Sciatic nerve (tissue), 2 donors: ENCODE measurements around the gene GPC2. TPM values are rescaled to one million over a fixed set of nuclear protein-coding genes. Genes with fewer than 3 reads are reported as not detected.

Source experiments
- ATAC-seq: fragments of 200-7000 bp; cut with Tn5 transposase; one replicate; pipeline ENCODE4 v1.9.1; 2020; ENCODE audit warnings: mild to moderate bottlenecking, moderate library complexity
- DNase-seq: peaks from one replicate; pipeline ENCODE4 v3.0.0-alpha.2; 2020; ENCODE audit warnings: low spot score
- intact Hi-C: fragments of 100-400 bp; cut with DNase I; formaldehyde crosslinking; loops from one replicate; pipeline ENCODE4 v1.14.2; 2022
- total RNA-seq: library from RNA; stranded (reverse); fragmentation: NEBNext Ultra II Directional; extraction: Animal tissue kit (Norgen Biotek cat#: 25700); gene quantifications from one replicate; pipeline ENCODE4 v1.2.1, GENCODE V29; 2021
- donor health status: DM: no; HTN: no; CAD: no.
- donor health status: DM: no; HTN: no; CAD: no.

GPC2 gene
- total RNA-seq, 1 donor from 2014 or later, result 2.7 TPM

DNA sequence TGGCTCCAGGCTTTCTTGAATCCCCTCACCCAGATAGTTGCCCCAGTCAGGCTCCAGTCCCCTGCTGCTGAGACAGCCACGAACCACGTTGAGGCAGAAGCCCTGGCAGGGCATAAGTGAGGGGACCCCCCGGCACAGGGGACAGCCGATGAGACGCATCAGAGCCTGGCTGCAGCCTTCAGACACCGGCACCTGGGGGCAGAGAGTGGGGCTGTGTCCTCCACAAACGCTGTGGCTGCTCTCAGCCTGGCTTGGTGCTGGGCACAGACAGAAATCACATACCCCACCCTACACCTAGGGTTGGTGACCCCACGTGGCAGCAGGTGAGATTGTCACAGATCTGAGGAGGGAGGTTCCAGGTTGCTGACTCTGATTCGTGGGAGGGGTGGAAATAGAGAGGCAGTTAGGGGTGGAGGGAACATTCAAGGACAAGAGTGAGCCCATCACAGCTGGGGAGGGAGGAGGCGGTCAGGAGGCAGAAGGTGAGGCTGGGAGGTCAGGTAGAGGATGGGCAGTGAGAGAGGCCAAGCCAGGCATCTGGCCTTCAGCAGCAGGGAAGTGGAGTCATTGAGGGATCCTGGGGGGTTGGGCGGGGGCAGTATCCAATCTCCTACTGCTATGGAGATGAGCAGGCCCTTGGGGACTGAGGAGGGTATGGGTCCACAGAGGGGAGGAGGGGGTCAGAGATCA is 3.2 kb downstream of the GPC2 start:
- DNase-seq (no peak), ATAC-seq (no peak)
- intact Hi-C loops, result no loop called here

DNA sequence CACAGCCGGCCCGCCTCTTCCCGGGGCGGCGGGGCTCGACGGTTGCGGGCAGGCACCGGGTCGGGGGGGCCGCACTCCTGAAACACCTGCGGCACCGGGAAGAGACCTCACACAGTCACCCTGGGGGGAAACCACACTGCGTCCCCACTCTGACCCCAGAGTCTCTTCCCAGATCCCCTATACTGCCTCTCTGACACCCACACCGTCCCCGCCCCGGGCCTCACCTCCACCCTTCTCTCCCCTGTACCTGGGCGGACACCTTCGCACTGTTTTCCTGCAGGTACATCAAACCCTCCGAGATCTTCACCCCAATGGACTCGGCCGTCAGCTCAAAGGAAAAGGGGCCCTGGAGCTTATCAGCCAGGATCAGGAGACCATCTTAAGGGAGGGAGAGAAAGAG is 5.3 kb downstream of the GPC2 start:
- ATAC-seq, result no peak
- DNase-seq, result no peak
- intact Hi-C loops, result no loop called here

- no peak for ATAC-seq
- intact Hi-C loops, result no loop called here
- DNase-seq, result no peak
Measured at GRCh38 chr7:100171087-100171681, 6.0 kb downstream of the GPC2 start.

GRCh38 chr7:100170101-100170897 is 6.9 kb downstream of the GPC2 start:
- intact Hi-C loops, result no loop called here
- DNase-seq (no peak), ATAC-seq (no peak)

- intact Hi-C loops, result no loop called here
- DNase-seq (no peak), ATAC-seq (no peak)
Measured at GRCh38 chr7:100169147-100169850, 7.9 kb downstream of the GPC2 start.

DNA sequence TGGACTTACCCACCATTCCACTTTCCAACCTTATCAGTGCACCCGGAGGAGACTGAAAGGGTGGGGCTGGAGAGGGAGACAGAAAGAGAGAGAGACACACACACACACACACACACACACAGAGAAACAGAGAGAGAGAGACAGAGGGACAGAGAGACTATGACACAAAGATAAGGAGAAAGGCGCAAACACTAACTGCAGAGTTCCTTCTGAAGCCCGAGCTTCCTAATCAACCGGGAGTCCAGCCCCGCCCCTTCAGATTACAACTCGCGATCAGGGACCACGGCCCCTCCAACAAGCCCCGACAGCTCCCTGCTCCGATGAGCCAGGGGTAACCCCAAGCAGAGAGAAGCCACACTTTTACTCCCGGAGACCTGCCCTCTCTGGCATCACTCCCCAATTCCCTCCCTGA is 9.3 kb downstream of the GPC2 start:
- DNase-seq (no peak), ATAC-seq (peak; percentile 58)
- intact Hi-C loops, result no loop called here

- intact Hi-C loops, result no loop called here
- DNase-seq (no peak), ATAC-seq (no peak)
Measured at GRCh38 chr7:100166970-100167911, 9.9 kb downstream of the GPC2 start.

DNA sequence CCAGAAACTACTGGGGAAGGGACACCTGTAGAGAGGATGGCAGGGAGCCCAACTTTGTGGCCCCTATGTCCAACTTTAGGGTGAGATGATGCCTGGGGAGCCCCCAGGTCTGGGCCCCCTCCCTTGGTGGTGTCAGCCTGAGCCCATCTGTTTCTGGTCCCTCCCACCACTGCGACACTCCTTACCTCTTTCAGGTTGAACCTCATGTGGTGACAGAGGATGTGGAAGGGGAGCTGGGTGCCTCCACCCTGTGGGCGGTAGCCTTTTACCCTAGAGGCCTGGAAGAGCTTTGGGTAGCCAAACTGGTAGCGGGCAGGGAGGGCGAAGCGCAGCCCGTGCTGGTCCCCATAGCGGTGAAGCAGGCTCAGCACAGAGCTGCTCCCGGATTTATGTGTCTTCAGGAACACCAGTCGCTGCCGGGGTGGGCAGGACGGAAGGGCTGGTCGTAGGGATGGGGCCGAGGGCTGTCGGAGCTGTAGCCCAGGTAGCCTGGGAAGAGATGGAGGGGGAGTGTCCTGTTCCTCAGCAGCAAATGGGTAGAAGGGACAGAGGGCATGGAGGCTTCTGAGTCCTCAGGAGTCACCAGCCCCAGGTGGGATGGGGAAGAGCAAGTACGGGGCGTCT is 10.8 kb downstream of the GPC2 start:
- no peak for DNase-seq
- ATAC-seq, result no peak
- intact Hi-C loops, result no loop called here

DNA sequence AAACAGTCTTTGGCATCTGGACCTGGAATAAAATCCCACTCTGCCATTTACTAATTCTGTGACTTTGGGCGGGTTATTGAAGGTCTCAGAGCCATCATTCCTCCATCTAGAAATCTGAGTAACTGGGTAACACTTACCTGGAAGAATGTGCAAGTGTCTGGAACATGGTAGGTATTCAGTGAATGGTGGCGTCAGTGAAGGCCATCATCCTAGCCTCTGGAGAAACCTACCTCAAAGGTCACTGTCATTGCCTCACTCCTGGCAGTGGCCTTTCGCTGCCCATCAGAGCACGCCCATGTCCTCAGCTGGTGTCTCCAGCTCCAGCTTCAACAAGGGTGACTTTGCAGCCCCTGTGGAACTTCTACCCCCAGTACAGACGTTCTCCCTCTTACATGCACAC is 13.3 kb downstream of the GPC2 start:
- intact Hi-C loops, result no loop called here
- ATAC-seq (no peak), DNase-seq (no peak)

- ATAC-seq, result no peak
- no peak for DNase-seq
- intact Hi-C loops, result no loop called here
Measured at GRCh38 chr7:100163006-100163531, 14.1 kb downstream of the GPC2 start.

DNA sequence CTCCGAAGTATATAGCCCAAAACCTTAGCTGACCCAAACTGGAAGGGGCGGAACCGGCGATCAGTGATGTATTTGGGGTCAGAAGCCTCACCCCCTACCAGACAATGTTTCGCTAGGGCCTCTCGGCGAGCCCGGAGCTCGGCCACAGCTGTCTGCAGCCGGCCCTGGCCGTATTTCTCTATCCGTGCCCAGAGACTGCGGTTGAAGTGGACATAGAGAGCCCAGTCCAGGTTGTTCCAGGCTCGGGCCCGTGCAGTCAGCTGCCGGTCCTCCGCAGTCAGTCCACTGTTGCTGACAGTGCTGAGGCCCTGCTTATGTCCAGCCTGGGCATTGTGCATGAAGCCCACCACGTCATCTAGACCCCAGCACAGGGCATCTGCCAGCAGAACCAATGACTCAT is 17.1 kb downstream of the GPC2 start:
- no peak for DNase-seq
- intact Hi-C loops, result no loop called here
- ATAC-seq, result no peak

- intact Hi-C loops, result no loop called here
- DNase-seq, result no peak
- ATAC-seq, result no peak
Measured at GRCh38 chr7:100159099-100159623, 18.0 kb downstream of the GPC2 start.

DNA sequence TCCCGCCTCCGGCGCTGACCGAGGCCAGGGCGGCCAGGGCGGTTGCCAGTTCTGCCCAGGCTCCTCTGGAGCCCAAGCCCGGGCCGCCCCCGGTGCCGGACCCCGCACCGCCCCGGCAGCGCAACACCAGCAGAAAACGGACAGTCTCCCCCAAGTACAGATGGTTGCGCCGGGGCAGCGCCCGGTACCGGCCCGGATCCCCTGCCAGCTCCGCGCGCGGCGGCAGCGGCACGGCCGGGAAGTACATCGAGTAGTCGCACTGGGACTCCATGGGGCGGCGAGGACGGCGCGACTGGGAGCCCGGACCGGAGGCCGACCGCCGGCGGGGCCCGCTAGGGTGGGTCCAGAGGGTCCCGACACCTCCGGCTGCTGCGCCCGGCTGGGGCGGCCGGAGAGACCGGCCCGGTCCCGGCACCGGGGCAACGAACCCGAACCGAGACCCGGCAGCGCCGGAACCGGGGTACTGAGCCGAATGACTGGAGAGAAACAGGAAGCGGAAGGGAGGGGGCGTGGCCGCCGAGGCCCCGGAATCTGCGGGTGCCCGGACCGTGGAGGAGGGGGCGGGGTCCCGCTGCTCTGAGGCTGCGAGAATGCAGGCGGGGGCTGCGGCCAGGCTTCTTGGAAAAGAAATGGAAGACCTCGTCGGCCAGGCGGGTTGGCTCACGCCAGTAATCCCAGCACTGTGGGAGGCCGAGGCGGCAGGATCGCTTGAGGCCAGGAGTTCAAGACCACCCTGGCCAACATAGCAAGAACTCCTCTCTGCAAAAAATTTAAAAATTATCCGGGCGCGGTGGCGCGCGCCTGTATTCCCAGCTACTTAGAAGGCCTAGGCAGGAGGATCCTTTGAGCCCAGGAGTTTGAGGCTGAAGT is 18.7 kb downstream of the GPC2 start, which contains the start of gene TRAPPC14:
Gene TRAPPC14 (minus strand): TSS at position 495 of the 870 bp plus-strand sequence. CDS start 224 bp downstream, at position 271.
- intact Hi-C loops, result no loop called here
- ATAC-seq (peak; percentile 93), DNase-seq (peak; percentile 97)

DNA sequence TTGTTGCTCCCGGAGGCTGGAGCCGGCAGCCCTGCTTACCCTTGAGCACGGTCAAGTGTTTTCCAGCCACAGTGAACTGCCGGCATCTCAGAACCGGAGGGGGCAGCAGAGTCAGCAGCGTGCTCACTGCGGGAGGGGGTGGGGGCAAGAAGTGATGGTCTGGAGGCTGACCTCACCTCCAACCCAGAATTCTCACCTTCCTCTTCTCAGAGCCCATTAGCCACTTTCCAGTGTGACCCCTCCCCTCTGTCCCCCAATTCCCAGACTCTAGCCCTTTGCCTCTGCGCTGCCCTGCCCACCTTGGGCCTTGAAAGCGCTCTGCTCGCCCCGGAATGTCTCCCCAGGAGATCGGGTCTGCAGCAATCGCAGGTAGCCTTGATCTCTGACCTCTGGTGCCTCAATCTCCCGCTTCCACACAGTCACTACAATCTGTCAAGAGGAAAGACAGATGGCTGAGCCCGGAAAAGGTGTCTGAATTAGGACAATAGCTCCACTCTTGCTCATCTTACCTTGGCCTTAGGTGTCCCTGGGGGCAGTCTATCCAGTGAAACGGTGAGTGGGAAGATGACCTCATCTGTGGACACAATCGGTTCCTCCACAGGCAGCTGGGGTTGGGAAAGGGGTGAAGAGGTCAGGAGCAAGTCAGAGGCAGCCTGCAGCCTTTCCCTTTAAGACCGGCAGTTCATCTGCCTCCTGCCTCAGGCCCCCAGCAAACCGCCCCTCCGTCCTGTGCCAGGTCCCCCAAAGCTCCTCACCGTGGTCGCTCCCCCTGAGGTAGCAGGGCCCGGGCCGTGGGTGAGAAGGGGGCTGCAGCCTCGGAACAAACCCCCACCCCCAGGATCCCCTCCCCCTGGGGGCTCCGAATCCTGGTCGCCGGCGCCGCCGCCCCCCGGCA is 19.6 kb downstream of the GPC2 start:
- intact Hi-C loops, result no loop called here
- ATAC-seq (no peak), DNase-seq (no peak)

DNA sequence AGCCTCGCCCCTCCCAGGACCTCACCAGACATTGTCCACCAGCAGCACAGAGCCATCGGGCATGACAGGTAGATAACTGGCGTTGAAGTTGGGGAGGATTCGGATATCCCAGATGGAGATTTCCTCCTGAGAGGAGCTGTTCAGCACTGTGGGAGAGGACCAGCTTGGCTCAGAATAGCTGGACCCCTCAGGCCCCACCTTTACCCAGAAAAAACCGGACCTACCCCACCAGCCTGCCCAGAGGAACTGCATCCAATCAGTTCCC is 20.2 kb downstream of the GPC2 start:
- no peak for ATAC-seq
- intact Hi-C loops, result no loop called here

More for the DNA sequence above, 20.2 kb downstream of the GPC2 start:
- DNase-seq, result no peak
